Loucy (cell line): Measurements from ENCODE around the gene TNFSF13B.
A peak's percentile ranks its signal among the peaks of the same experiment; 100 is the strongest.

ENCODE experiments used
- H2AFZ ChIP-seq: fragments of 200-600 bp; sonication (generic); 2 replicates; pipeline ENCODE4 v1.6.0; 2016; ENCODE audit warnings: antibody characterized with exemption, mild to moderate bottlenecking, low read length, moderate library complexity
- H3F3A ChIP-seq: fragments of 200-600 bp; 2 replicates; pipeline ENCODE4 v1.6.0; 2016; ENCODE audit warnings: antibody characterized with exemption, low read depth, mild to moderate bottlenecking
- H3K27me3 ChIP-seq: fragments of 200-600 bp; sonication (generic); 2 replicates; pipeline ENCODE4 v1.6.1; 2014; ENCODE audit warnings: low read length, mild to moderate bottlenecking; ENCODE audit not compliant: insufficient read depth, poor library complexity, severe bottlenecking
- H3K36me3 ChIP-seq: fragments of 200-600 bp; sonication (generic); 2 replicates; pipeline ENCODE4 v1.6.1; 2016; ENCODE audit warnings: low read length; ENCODE audit not compliant: insufficient read depth
- H3K4me1 ChIP-seq: fragments of 200-600 bp; sonication (generic); 2 replicates; pipeline ENCODE4 v1.5.1; 2014; ENCODE audit warnings: low read length, mild to moderate bottlenecking; ENCODE audit not compliant: insufficient read depth, poor library complexity, severe bottlenecking
- H3K4me2 ChIP-seq: fragments of 200-600 bp; sonication (generic); 2 replicates; pipeline ENCODE4 v1.6.0; 2014; ENCODE audit warnings: antibody characterized with exemption, low read length, low read depth, mild to moderate bottlenecking; ENCODE audit not compliant: poor library complexity, severe bottlenecking
- H3K4me3 ChIP-seq: fragments of 200-600 bp; sonication (generic); 2 replicates; pipeline ENCODE4 v1.5.1; 2014; ENCODE audit warnings: low read length, mild to moderate bottlenecking, mixed read lengths; ENCODE audit not compliant: poor library complexity, severe bottlenecking
- H3K79me2 ChIP-seq: fragments of 200-600 bp; sonication (generic); 2 replicates; pipeline ENCODE4 v1.6.1; 2014; ENCODE audit warnings: low read length; ENCODE audit not compliant: insufficient read depth
- H3K9ac ChIP-seq: fragments of 200-600 bp; sonication (generic); 2 replicates; pipeline ENCODE4 v1.6.0; 2014; ENCODE audit warnings: mild to moderate bottlenecking, low read depth, low read length, moderate library complexity; ENCODE audit not compliant: poor library complexity, severe bottlenecking
- H3K9me2 ChIP-seq: fragments of 200-600 bp; sonication (generic); replicated peaks from 2 replicates; pipeline ENCODE4 v1.6.1; 2016; ENCODE audit warnings: low read depth, low read length, mixed read lengths
- H3K9me3 ChIP-seq: fragments of 200-600 bp; sonication (generic); 2 replicates; pipeline ENCODE4 v1.6.1; 2014; ENCODE audit warnings: mild to moderate bottlenecking, antibody characterized with exemption, low read length, low read depth; ENCODE audit not compliant: insufficient read depth
- H4K20me1 ChIP-seq: fragments of 200-600 bp; sonication (generic); 2 replicates; pipeline ENCODE4 v1.6.0; 2014; ENCODE audit warnings: antibody characterized with exemption, low read length, mild to moderate bottlenecking; ENCODE audit not compliant: insufficient read depth, poor library complexity, severe bottlenecking
- CTCF ChIP-seq: fragments of 200-600 bp; sonication (generic); conservative IDR thresholded peaks from 2 replicates; pipeline ENCODE4 v1.5.1; 2014; ENCODE audit warnings: mild to moderate bottlenecking, antibody characterized with exemption, low read length
- EZH2phosphoT487 ChIP-seq: fragments of 200-600 bp; IDR thresholded peaks from 2 replicates; pipeline ENCODE4 v1.6.1; 2018; ENCODE audit warnings: antibody characterized with exemption, mild to moderate bottlenecking, moderate library complexity, borderline replicate concordance

The TNFSF13B gene

GRCh38 chr13:108225440-108225839 is 44.1 kb upstream of the TNFSF13B start:
- Histone ChIP-seq H3K4me3 (peak overlapping the region; percentile 15), H3F3A (no peaks in the 10 kb centered on the region), H3K9me3 (no peaks in the 10 kb centered on the region), H3K36me3 (no peaks in the 10 kb centered on the region; the same call in 1 of the 2 replicates), H3K4me1 (peaks cover 37% of the 10 kb centered on the region), H3K79me2 (peaks cover 65% of the 10 kb centered on the region), H3K9ac (no peak overlapping the region), H2AFZ (no peak overlapping the region), H3K4me2 (peak overlapping the region; percentile 62), H3K9me2 (no peaks in the 10 kb centered on the region), H4K20me1 (peaks cover 66% of the 10 kb centered on the region), H3K27me3 (no peaks in the 10 kb centered on the region)
- TF ChIP-seq EZH2phosphoT487 (no peak), CTCF (no peak)

- peaks cover 58% of the 10 kb centered on the region for H3K79me2 ChIP-seq
Observed at GRCh38 chr13:108226184-108226583, 43.3 kb upstream of the TNFSF13B start.

GRCh38 chr13:108227651-108228272 is 41.8 kb upstream of the TNFSF13B start:
- H3K36me3 ChIP-seq = no peaks in the 10 kb centered on the region; the same call in 1 of the 2 replicates
- H3K4me2 ChIP-seq = no peak overlapping the region
- H3K9me3 ChIP-seq = no peaks in the 10 kb centered on the region
- H3F3A ChIP-seq = no peaks in the 10 kb centered on the region
- H3K79me2 ChIP-seq = peaks cover 49% of the 10 kb centered on the region
- H3K27me3 ChIP-seq = no peaks in the 10 kb centered on the region
- H3K9ac ChIP-seq = no peak overlapping the region
- H3K4me3 ChIP-seq = no peak overlapping the region
- H3K9me2 ChIP-seq = no peaks in the 10 kb centered on the region
- H3K4me1 ChIP-seq = peaks cover 33% of the 10 kb centered on the region
- H4K20me1 ChIP-seq = peaks cover 49% of the 10 kb centered on the region
- no peak overlapping the region for H2AFZ ChIP-seq
- peak; percentile 85 for TF ChIP-seq CTCF
- TF ChIP-seq EZH2phosphoT487 = no peak

More at GRCh38 chr13:108226184-108226583, 43.3 kb upstream of the TNFSF13B start:
- Histone ChIP-seq H3K27me3 (no peaks in the 10 kb centered on the region), H3K4me2 (peak overlapping the region; percentile 62), H3K9ac (no peak overlapping the region), H3K4me3 (peak overlapping the region; percentile 15), H3K4me1 (peaks cover 34% of the 10 kb centered on the region), H3K36me3 (no peaks in the 10 kb centered on the region; the same call in 1 of the 2 replicates), H3F3A (no peaks in the 10 kb centered on the region), H3K9me2 (no peaks in the 10 kb centered on the region), H2AFZ (no peak overlapping the region), H4K20me1 (peaks cover 59% of the 10 kb centered on the region), H3K9me3 (no peaks in the 10 kb centered on the region)
- TF ChIP-seq EZH2phosphoT487 (no peak), CTCF (no peak)
